ENCODE results near the gene NPM3.

DNA sequence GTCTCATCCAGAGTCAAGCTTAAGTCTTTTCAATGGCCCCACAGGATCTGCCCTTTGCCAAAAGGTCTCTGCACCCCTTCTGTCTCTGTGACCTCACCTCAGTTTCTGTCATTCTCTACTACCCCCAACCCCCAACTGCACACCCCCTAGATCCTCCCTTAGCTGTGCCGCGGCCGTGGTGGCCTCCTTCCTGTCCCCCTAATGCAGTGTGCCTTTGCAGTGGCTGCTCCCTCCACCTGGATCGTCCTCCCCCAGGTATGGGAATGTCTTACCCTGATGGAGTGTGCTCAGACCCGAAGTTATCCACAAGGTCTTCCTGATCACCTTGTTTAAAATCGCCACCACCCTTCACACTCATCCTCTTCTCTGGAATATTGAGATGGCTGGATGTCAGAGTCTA lies 16.9 kb downstream of the NPM3 start:
- TF ChIP-seq BHLHE40 (IDR thresholded peaks at IDR 0.05; ENCODE audit: borderline replicate concordance) (no peak), SUZ12 (IDR thresholded peaks at IDR 0.05) (no peak)
